RWPE1 (cell line): Measurements from ENCODE around the gene USP47.
A peak's percentile ranks its signal among the peaks of the same experiment; 100 is the strongest.

ENCODE experiments used
- CTCF ChIA-PET: fragments of 350-600 bp; sonication (Branson Sonifier 250); formaldehyde crosslinking; extraction: SDS; loops from one replicate; lab custom pipeline; 2021; lab: Yijun Ruan, JAX
- POLR2A ChIA-PET: fragments of 400-600 bp; formaldehyde crosslinking; extraction: SDS; loops from one replicate; lab custom pipeline; 2020; ENCODE audit warnings: antibody characterized with exemption; ENCODE audit not compliant: low non-redundant PET; lab: Yijun Ruan, JAX
- DNase-seq: peaks from one replicate; pipeline ENCODE4 v3.0.0; 2012; ENCODE audit warnings: low spot score
- H3K27ac ChIP-seq: fragments of 450-650 bp; 2 replicates; pipeline ENCODE4 v1.5.1; 2017
- TF ChIP-seq, protein P1 (sequence below): fragments of 450-650 bp; conservative IDR thresholded peaks from 2 replicates; pipeline ENCODE4 v1.5.1; 2017; ENCODE audit warnings: low read depth, mild to moderate bottlenecking

Gene USP47

DNA sequence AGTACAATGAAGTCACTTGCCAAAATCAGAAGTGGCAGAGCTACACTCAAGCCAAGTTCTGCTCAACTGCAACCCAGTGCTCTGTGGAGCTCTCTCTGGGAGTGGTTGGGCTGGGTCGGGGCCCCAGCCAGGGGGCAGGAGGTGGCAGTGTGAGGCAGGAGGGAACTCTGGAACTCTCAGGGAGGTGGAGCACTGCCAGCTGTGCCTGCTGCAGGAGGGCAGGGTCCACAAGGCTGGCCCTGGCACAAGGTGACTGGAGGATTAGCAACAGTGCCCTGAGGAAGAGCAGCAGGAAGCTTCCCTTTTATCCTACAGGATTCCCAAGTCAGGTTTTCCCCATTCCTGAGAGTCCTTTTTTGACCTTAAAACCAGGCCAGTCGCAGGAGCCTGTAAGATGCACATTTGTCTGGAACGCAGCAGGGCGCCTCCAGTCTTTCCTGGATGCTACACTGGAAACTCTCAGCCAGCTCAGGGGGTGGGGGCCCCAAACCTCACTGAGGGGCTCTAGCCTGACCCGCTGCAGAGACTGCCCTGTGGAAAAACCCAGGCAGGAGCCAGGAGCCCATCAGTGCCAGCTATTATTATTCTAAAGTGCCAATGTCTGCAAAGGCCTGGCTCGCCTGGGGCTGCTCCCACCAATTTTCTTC lies 134.8 kb downstream of the USP47 start:
- TF ChIP-seq, protein P1, sequence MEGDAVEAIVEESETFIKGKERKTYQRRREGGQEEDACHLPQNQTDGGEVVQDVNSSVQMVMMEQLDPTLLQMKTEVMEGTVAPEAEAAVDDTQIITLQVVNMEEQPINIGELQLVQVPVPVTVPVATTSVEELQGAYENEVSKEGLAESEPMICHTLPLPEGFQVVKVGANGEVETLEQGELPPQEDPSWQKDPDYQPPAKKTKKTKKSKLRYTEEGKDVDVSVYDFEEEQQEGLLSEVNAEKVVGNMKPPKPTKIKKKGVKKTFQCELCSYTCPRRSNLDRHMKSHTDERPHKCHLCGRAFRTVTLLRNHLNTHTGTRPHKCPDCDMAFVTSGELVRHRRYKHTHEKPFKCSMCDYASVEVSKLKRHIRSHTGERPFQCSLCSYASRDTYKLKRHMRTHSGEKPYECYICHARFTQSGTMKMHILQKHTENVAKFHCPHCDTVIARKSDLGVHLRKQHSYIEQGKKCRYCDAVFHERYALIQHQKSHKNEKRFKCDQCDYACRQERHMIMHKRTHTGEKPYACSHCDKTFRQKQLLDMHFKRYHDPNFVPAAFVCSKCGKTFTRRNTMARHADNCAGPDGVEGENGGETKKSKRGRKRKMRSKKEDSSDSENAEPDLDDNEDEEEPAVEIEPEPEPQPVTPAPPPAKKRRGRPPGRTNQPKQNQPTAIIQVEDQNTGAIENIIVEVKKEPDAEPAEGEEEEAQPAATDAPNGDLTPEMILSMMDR: no peak
- POLR2A ChIA-PET: interaction anchor here (0.5 kb wide), 1 partner anchor 1239 kb away, joined by 3 read pairs; no protein-coding TSS in a partner anchor
- H3K27ac ChIP-seq: peak overlapping the region; percentile 99
- no peak for DNase-seq
- CTCF ChIA-PET: interaction anchor here (0.7 to 1.1 kb wide), 3 partner anchors 10 to 68 kb away, joined by 3 to 6 read pairs (median 4); no protein-coding TSS in a partner anchor

DNA sequence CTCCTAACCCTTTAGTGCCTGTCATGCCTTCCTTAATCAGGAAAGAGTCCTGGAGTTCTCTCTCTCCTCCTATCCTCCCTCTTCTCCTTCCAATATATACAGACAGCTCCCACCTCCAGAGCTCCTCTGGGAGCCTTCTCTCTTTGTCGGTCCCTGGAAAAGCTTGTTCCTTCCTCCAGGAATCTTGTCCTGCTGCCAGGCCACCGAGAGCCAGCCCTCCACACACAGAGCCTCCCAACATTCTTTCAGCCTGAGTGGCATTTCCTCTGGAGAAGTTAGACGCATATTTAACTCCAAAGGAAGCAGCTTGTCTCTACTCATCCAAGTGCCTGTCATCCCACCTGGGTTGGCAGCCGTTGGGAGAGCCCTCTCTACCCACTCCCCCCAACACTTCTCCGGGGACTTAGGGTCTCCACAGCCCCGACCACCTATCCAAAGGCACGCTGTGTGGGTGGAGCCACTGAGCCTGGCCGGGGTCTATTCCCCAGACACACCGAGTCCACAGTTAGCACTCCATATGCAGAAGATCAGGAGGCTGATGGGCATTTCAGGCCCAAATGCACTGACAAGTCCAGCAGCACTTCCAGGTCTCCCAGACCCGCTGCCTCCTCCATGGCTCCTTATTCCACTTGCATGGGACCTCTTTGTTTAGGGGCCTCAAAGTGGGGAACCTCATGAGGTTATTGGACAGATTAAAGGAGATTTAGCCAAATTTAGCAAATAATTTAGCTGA lies 135.6 kb downstream of the USP47 start:
- ChIA-PET CTCF (interaction anchor here (0.9 to 1.1 kb wide), 2 partner anchors 10 to 67 kb away, joined by 3 to 6 read pairs; no protein-coding TSS in a partner anchor), POLR2A (no interaction called here)
- peak overlapping the region; percentile 99 for H3K27ac ChIP-seq
- DNase-seq: peak; percentile 85
- TF ChIP-seq, protein P1: no peak

- ChIA-PET POLR2A (no interaction called here), CTCF (no interaction called here)
- TF ChIP-seq, protein P1: no peak
- H3K27ac ChIP-seq: peak overlapping the region; percentile 99
- no peak for DNase-seq
Measured at GRCh38 chr11:11978098-11978637, 136.4 kb downstream of the USP47 start.

- ChIA-PET CTCF (interaction anchor here (0.6 to 1.4 kb wide), 3 partner anchors 12 to 29 kb away, joined by 3 to 5 read pairs (median 3); partner anchors contain the start of gene DKK3), POLR2A (no interaction called here)
- TF ChIP-seq, protein P1: no peak
- H3K27ac ChIP-seq: peak overlapping the region; percentile 99
- DNase-seq: no peak
Measured at GRCh38 chr11:11978792-11979487, 137.2 kb downstream of the USP47 start.

DNA sequence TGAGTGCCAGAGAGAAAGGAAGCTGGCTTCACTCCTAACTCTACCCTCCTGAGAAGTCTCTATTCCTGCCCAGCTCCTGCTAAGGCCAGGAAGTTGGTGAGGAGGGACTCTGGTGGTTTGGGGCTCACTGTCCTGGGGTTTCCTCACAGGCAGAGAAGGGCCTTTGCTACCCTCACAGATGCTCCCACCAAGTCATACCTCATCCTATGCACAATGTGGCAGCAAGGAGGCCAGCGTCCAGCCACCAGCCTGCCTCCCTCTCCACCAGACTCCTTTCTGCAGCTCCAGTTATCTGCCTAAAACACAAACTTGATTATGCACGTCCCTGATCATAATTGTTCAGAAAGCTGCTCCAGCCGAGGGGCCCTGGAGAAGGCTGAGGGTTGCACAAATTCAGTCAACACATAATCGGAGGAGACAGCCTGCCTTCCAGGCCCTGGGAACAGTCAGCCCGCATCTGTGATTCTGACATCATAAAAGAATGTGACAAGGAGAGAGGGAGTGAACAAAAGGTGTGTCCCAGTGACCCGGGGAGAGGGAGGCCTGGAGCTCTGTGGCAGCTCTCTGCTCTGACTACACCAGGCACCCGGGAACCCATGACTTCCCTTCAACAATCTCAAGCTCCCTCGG lies 137.8 kb downstream of the USP47 start:
- DNase-seq: no peak
- POLR2A ChIA-PET: no interaction called here
- TF ChIP-seq, protein P1: no peak
- CTCF ChIA-PET: interaction anchor here (0.6 to 1.4 kb wide), 3 partner anchors 13 to 29 kb away, joined by 3 to 5 read pairs (median 3); partner anchors contain the start of gene DKK3
- H3K27ac ChIP-seq: peak overlapping the region; percentile 99
